ENCODE measurements around the gene DR1. TPM values are rescaled to one million over a fixed set of nuclear protein-coding genes. Genes with fewer than 3 reads are reported as not detected.

The DR1 gene
- total and polyA plus RNA-seq, 2 of the 8 experiments (the other 6 are each of a cell fraction or from before 2014, with no cell fraction given) = 13.1 to 62.3 TPM

- H3K23ac ChIP-seq (ENCODE audit: insufficient read length) = no peak overlapping the region
- H3K79me1 ChIP-seq (ENCODE audit: low read depth, low read length) = 0 out of 2 replicates have a peak, but pooled peaks cover 3% of the 10 kb centered on the region
- ChIA-PET POLR2A (ENCODE audit: partially characterized antibody) (no interaction called here), CTCF (ENCODE audit: partially characterized antibody) (interaction anchor here (0.9 kb wide), 1 partner anchor 12 kb away, joined by 3 read pairs; no protein-coding TSS in a partner anchor)
- H4K20me1 ChIP-seq (replicated peaks in 1 of 2; ENCODE audit: control insufficient read depth in 1 of 2, insufficient read depth in 2 of 2, low read length in 2 of 2) = peaks cover 4 to 5% of the 10 kb centered on the region in 2 experiments
- no peak overlapping the region for H4K5ac ChIP-seq (ENCODE audit: insufficient read length, low read depth, low read length)
- H2BK5ac ChIP-seq (ENCODE audit: low read depth, low read length) = no peak overlapping the region
- H3K27me3 ChIP-seq (replicated peaks in 1 of 4; ENCODE audit: control insufficient read depth in 3 of 4, extremely low read depth in 1 of 4, insufficient read depth in 3 of 4, low read length in 3 of 4) = no peaks in the 10 kb centered on the region
- no peak overlapping the region for H3K18ac ChIP-seq (ENCODE audit: extremely low read depth, low read length)
- H2BK120ac ChIP-seq (replicated peaks; ENCODE audit: low read depth, low read length) = no peak overlapping the region
- no peak for FAIRE-seq
- H3K27ac ChIP-seq (ENCODE audit: low read depth, low read length) = no peak overlapping the region
- H3K36me3 ChIP-seq (ENCODE audit: control insufficient read depth in 2 of 4, insufficient read depth in 4 of 4, low read length in 3 of 4) = peaks cover 0 to 24% (median under 1%) of the 10 kb centered on the region in 4 experiments; a peak in 3 of 8 replicates
- no peak overlapping the region for H2BK15ac ChIP-seq (ENCODE audit: low read length)
- no peak overlapping the region for H2BK12ac ChIP-seq (ENCODE audit: low read depth, low read length)
- no peak overlapping the region for H2AFZ ChIP-seq (ENCODE audit: low read length)
- H3K4me3 ChIP-seq (ENCODE audit: extremely low read depth in 1 of 4, insufficient read depth in 2 of 4, low read depth in 3 of 4, low read length in 4 of 4) = peak overlapping the region in 2 of 4 experiments; percentile 44 to 88; a peak in 3 of 8 replicates
- no peak overlapping the region for H2AK5ac ChIP-seq (ENCODE audit: low read depth, low read length)
- H3K4me2 ChIP-seq (ENCODE audit: insufficient read depth in 1 of 2, low read depth in 2 of 2, low read length in 2 of 2) = peak overlapping the region; percentile 93 to 97; a peak in 3 of 4 replicates
- no peak overlapping the region for H2BK20ac ChIP-seq (ENCODE audit: low read length)
- H3K4ac ChIP-seq (replicated peaks; ENCODE audit: insufficient read length, low read depth, low read length) = no peak overlapping the region
- peaks cover 6% of the 10 kb centered on the region for H3K23me2 ChIP-seq (ENCODE audit: low read depth, low read length)
- no peak for DNase-seq (ENCODE audit: low read depth in 1 of 2, low spot score in 2 of 2)
- no peak overlapping the region for H4K91ac ChIP-seq (replicated peaks; ENCODE audit: insufficient read length, low read length)
- no peak overlapping the region for H3K14ac ChIP-seq (ENCODE audit: insufficient read length)
- no peak overlapping the region for H3K56ac ChIP-seq (replicated peaks; ENCODE audit: insufficient read length, low read depth, low read length)
- no peaks in the 10 kb centered on the region for H3K4me1 ChIP-seq (replicated peaks in 1 of 4; ENCODE audit: control insufficient read depth in 3 of 4, insufficient read depth in 4 of 4, low read length in 3 of 4)
- 86% methylated on average over 7 of the region's 7 CpGs; no CpG with 5 or more reads in 1 of the 2 experiments for WGBS, 2 experiments (ENCODE audit: extremely low coverage in 1 of 2, insufficient coverage in 1 of 2, insufficient read length in 1 of 2, insufficient replicate concordance in 2 of 2, low coverage in 1 of 2, low lambda C conversion rate in 2 of 2, missing lambda C conversion rate in 1 of 2)
- H3K9me3 ChIP-seq (ENCODE audit: insufficient read depth in 2 of 2, low read depth in 1 of 2, low read length in 1 of 2) = no peaks in the 10 kb centered on the region
- H3K79me2 ChIP-seq (ENCODE audit: control insufficient read depth in 1 of 2, insufficient read depth in 2 of 2, low read length in 2 of 2) = peaks cover 29 to 83% of the 10 kb centered on the region in 2 experiments
- H4K8ac ChIP-seq (ENCODE audit: extremely low read depth, insufficient read depth, low read length) = no peak overlapping the region
- H3K9ac ChIP-seq (replicated peaks in 1 of 4; ENCODE audit: extremely low read depth in 1 of 4, low read depth in 3 of 4, low read length in 3 of 4) = no peak overlapping the region; a peak in 1 of 7 replicates
- TF ChIP-seq CBX5 (IDR thresholded peaks at IDR 0.05; ENCODE audit: low read depth, low read length) = no peak
Observed at GRCh38 chr1:93349231-93350135, 3.8 kb downstream of the DR1 start.
